Uterus (tissue), 2 donors: ENCODE results near the gene ZNF407.

ENCODE experiments used
- CTCF ChIP-seq, 4 experiments: fragments of 200-600 bp in 2 of 4; fragments of 450-650 bp in 2 of 4; sonication (generic) in 2 of 4; IDR thresholded peaks; one replicate each; pipeline ENCODE4 v1.5.1; 2016 to 2019; ENCODE audit warnings: antibody characterized with exemption in 4 of 4, mild to moderate bottlenecking in 2 of 4, moderate library complexity in 1 of 4
- POLR2A ChIP-seq, 2 donors: fragments of 450-650 bp; IDR thresholded peaks; one replicate each; pipeline ENCODE4 v1.6.1; 2016; ENCODE audit warnings: antibody characterized with exemption in 2 of 2, mild to moderate bottlenecking in 1 of 2, moderate library complexity in 1 of 2

GRCh38 chr18:75053028-75053629, 455.5 kb downstream of the ZNF407 start:
- no peak for TF ChIP-seq CTCF (IDR thresholded peaks at IDR 0.05)
- TF ChIP-seq POLR2A (IDR thresholded peaks at IDR 0.05), result no peak
